Measurements from ENCODE around the gene ITIH6. TPM values are rescaled to one million over a fixed set of nuclear protein-coding genes. Genes with fewer than 3 reads are reported as not detected.

Gene ITIH6
- total RNA-seq, 2 donors from 2014 or later, result not detected

- H3K4me3 ChIP-seq, result no peak overlapping the region
- H3K4me1 ChIP-seq, result no peaks in the 10 kb centered on the region
- DNase-seq, result no peak
- intact Hi-C loops (cut with DNase I), result no loop called here
- no peak overlapping the region for H3K27ac ChIP-seq
- no peaks in the 10 kb centered on the region for H3K27me3 ChIP-seq
- H3K9ac ChIP-seq (ENCODE audit: low read depth in 2 of 2, low read length in 2 of 2), result no peak overlapping the region
- TF ChIP-seq CTCF (IDR thresholded peaks at IDR 0.05), result no peak
- no peaks in the 10 kb centered on the region for H3K9me3 ChIP-seq
- no peaks in the 10 kb centered on the region for H3K36me3 ChIP-seq
Observed at GRCh38 chrX:54711735-54712134, 86.3 kb downstream of the ITIH6 start.

- H3K9me3 ChIP-seq, result no peaks in the 10 kb centered on the region
- no peak for TF ChIP-seq CTCF (IDR thresholded peaks at IDR 0.05)
- H3K27ac ChIP-seq, result no peak overlapping the region
- no peaks in the 10 kb centered on the region for H3K27me3 ChIP-seq
- H3K4me3 ChIP-seq, result no peak overlapping the region
- intact Hi-C loops (cut with DNase I), result no loop called here
- DNase-seq, result no peak
- no peak overlapping the region for H3K9ac ChIP-seq (ENCODE audit: low read depth in 2 of 2, low read length in 2 of 2)
- no peaks in the 10 kb centered on the region for H3K4me1 ChIP-seq
- H3K36me3 ChIP-seq, result no peaks in the 10 kb centered on the region
Observed at GRCh38 chrX:54710920-54711319, 87.1 kb downstream of the ITIH6 start.

GRCh38 chrX:54708404-54708803 is 89.7 kb downstream of the ITIH6 start:
- no peak overlapping the region for H3K4me3 ChIP-seq
- TF ChIP-seq CTCF (IDR thresholded peaks at IDR 0.05), result no peak
- no peaks in the 10 kb centered on the region for H3K9me3 ChIP-seq
- H3K27ac ChIP-seq, result no peak overlapping the region
- no peak overlapping the region for H3K9ac ChIP-seq (ENCODE audit: low read depth in 2 of 2, low read length in 2 of 2)
- no peaks in the 10 kb centered on the region for H3K27me3 ChIP-seq
- no peak for DNase-seq
- intact Hi-C loops (cut with DNase I), result no loop called here
- no peaks in the 10 kb centered on the region for H3K4me1 ChIP-seq
- H3K36me3 ChIP-seq, result no peaks in the 10 kb centered on the region

Other genes with a start within 250 kb of the ITIH6 start
- gene MAGED2, start 9.5 kb upstream of the ITIH6 start, total RNA-seq, result 10 to 100 TPM; 61.6 to 85.5 TPM
- 1 to 10 TPM; 1.1 to 1.6 TPM for gene TRO, start 122.6 kb upstream of the ITIH6 start, total RNA-seq
- under 1 TPM; 0.25 to 0.32 TPM for gene PFKFB1, start 195.9 kb upstream of the ITIH6 start, total RNA-seq
- 10 to 100 TPM; 22.0 to 28.2 TPM for gene APEX2, start 202.1 kb upstream of the ITIH6 start, total RNA-seq
- gene ALAS2, start 232.7 kb upstream of the ITIH6 start, total RNA-seq, result under 1 TPM in 1 of 2 donors, not detected in 1; 0.74 TPM

All from colonic mucosa (tissue), 4 donors.